HG03520 (cell line): ENCODE results near the gene FOXN3.

ENCODE experiments used
- ATAC-seq: cut with Tn5 transposase; IDR thresholded peaks from one replicate; pipeline ENCODE4 v1.9.1; 2021; ENCODE audit warnings: mild to moderate bottlenecking, moderate library complexity; ENCODE audit not compliant: unreplicated experiment

FOXN3 gene

GRCh38 chr14:89435492-89435891, 18.5 kb upstream of the FOXN3 start:
- no peak for ATAC-seq

- no peak for ATAC-seq
Observed at GRCh38 chr14:89432226-89432625, 15.2 kb upstream of the FOXN3 start.

GRCh38 chr14:89430391-89431236, 13.6 kb upstream of the FOXN3 start:
- peak; percentile 85 for ATAC-seq

GRCh38 chr14:89429199-89430181, 12.5 kb upstream of the FOXN3 start:
- ATAC-seq: no peak

- ATAC-seq: no peak
Observed at GRCh38 chr14:89428546-89429198, 11.6 kb upstream of the FOXN3 start.

GRCh38 chr14:89428173-89428523, 11.1 kb upstream of the FOXN3 start:
- ATAC-seq: no peak

- ATAC-seq: no peak
Observed at GRCh38 chr14:89427426-89428172, 10.6 kb upstream of the FOXN3 start.

GRCh38 chr14:89425931-89426330, 8.9 kb upstream of the FOXN3 start:
- ATAC-seq: no peak

GRCh38 chr14:89424241-89424640, 7.2 kb upstream of the FOXN3 start:
- no peak for ATAC-seq

GRCh38 chr14:89422952-89423345, 5.9 kb upstream of the FOXN3 start:
- no peak for ATAC-seq

- no peak for ATAC-seq
Observed at GRCh38 chr14:89422181-89422951, 5.3 kb upstream of the FOXN3 start.

- no peak for ATAC-seq
Observed at GRCh38 chr14:89420502-89420901, 3.5 kb upstream of the FOXN3 start.

GRCh38 chr14:89419973-89420482, 3.0 kb upstream of the FOXN3 start:
- ATAC-seq: no peak

- no peak for ATAC-seq
Observed at GRCh38 chr14:89418976-89419375, 1.9 kb upstream of the FOXN3 start.

GRCh38 chr14:89418452-89418851, 1.4 kb upstream of the FOXN3 start:
- no peak for ATAC-seq

- peak; percentile 42 for ATAC-seq
Observed at GRCh38 chr14:89417465-89418225, 612 bp upstream of the FOXN3 start.

GRCh38 chr14:89416002-89416995, 734 bp downstream of the FOXN3 start:
- peak; percentile 79 for ATAC-seq

GRCh38 chr14:89415159-89415558, 1.9 kb downstream of the FOXN3 start:
- no peak for ATAC-seq
